CD4-positive, CD25-positive, alpha-beta regulatory T cell (primary cell): ENCODE data around the gene OPCML. TPM values are rescaled to one million over a fixed set of nuclear protein-coding genes. Genes with fewer than 3 reads are reported as not detected.

Experiments
- ATAC-seq, 2 donors: fragments of 150-1000 bp; cut with Tn5 transposase; one replicate each; pipeline ENCODE4 v1.10.0; 2021; ENCODE audit warnings: low read depth in 2 of 2, moderate number of reproducible peaks in 2 of 2, moderate library complexity in 1 of 2
- DNase-seq, 3 donors: peaks; one replicate each; pipeline versions ENCODE4 v3.0.0 to v3.0.0-alpha.2; 2012 to 2022; ENCODE audit warnings: mixed read lengths in 1 of 3
- H3K27ac ChIP-seq: one replicate; pipeline ENCODE4 v1.7.0; 2013; ENCODE audit warnings: mild to moderate bottlenecking, low read length; ENCODE audit not compliant: insufficient read depth, poor library complexity, severe bottlenecking
- H3K27me3 ChIP-seq: one replicate; pipeline ENCODE4 v1.7.0; 2013; ENCODE audit warnings: low read length; ENCODE audit not compliant: control insufficient read depth, insufficient read depth
- H3K36me3 ChIP-seq: one replicate; pipeline ENCODE4 v1.7.0; 2013; ENCODE audit warnings: mild to moderate bottlenecking, low read length, moderate library complexity; ENCODE audit not compliant: control insufficient read depth, insufficient read depth
- H3K4me1 ChIP-seq: 2 replicates; pipeline ENCODE4 v1.7.0; 2013; ENCODE audit warnings: mild to moderate bottlenecking, low read length; ENCODE audit not compliant: insufficient read depth, control insufficient read depth, poor library complexity, severe bottlenecking
- H3K4me3 ChIP-seq: one replicate; pipeline ENCODE4 v1.7.0; 2013; ENCODE audit warnings: low read depth, mild to moderate bottlenecking, low read length, moderate library complexity
- H3K9me3 ChIP-seq, 2 experiments: 1 replicate in 1 of 2; 2 replicates in 1 of 2; pipeline ENCODE4 v1.7.0; 2013; ENCODE audit warnings: low read length in 2 of 2, mild to moderate bottlenecking in 1 of 2, moderate library complexity in 1 of 2; ENCODE audit not compliant: control insufficient read depth in 2 of 2
- H3K27ac Mint-ChIP-seq, 3 donors: one replicate each; pipeline ENCODE4 v1.8.0; 2020 to 2022; ENCODE audit warnings: mild to moderate bottlenecking in 3 of 3, mixed read lengths in 3 of 3, moderate library complexity in 2 of 3
- H3K27me3 Mint-ChIP-seq: one replicate; pipeline ENCODE4 v1.8.0; 2022; ENCODE audit warnings: mild to moderate bottlenecking, mixed read lengths
- H3K36me3 Mint-ChIP-seq: one replicate; pipeline ENCODE4 v1.8.0; 2020; ENCODE audit warnings: mixed read lengths
- H3K4me1 Mint-ChIP-seq, 4 donors: one replicate each; pipeline ENCODE4 v1.8.0; 2020 to 2022; ENCODE audit warnings: mixed read lengths in 4 of 4, mild to moderate bottlenecking in 1 of 4
- H3K4me3 Mint-ChIP-seq, 4 donors: one replicate each; pipeline ENCODE4 v1.8.0; 2020 to 2022; ENCODE audit warnings: mild to moderate bottlenecking in 4 of 4, mixed read lengths in 4 of 4, moderate library complexity in 3 of 4
- H3K9me3 Mint-ChIP-seq, 7 donors: one replicate each; pipeline ENCODE4 v1.8.0; 2020 to 2022; ENCODE audit warnings: mixed read lengths in 7 of 7, mild to moderate bottlenecking in 3 of 7, moderate library complexity in 2 of 7
- polyA plus RNA-seq, 4 donors: library from polyadenylated mRNA; unstranded; fragments of 300-500 nt; fragmentation: Illumina TruSeq; gene quantifications; one replicate each; pipeline ENCODE4 v1.2.3, GENCODE V29; 2021
- total RNA-seq: library from RNA; stranded (reverse); gene quantifications from one replicate; pipeline ENCODE4 v1.2.3, GENCODE V29; 2022

OPCML gene
- total and polyA plus RNA-seq, 5 donors from 2014 or later, result not detected

- Histone ChIP-seq H3K9me3 (no peaks in the 10 kb centered on the region), H3K4me3 (no peak overlapping the region), H3K36me3 (no peaks in the 10 kb centered on the region), H3K4me1 (no peaks in the 10 kb centered on the region), H3K27me3 (no peaks in the 10 kb centered on the region), H3K27ac (no peak overlapping the region)
- DNase-seq (no peak), ATAC-seq (no peak)
- Mint-ChIP-seq H3K27me3 (no peaks in the 10 kb centered on the region), H3K27ac (no peak overlapping the region), H3K4me1 (no peaks in the 10 kb centered on the region), H3K9me3 (peaks cover 2 to 11% (median 6%) of the 10 kb centered on the region in 7 donors), H3K36me3 (no peaks in the 10 kb centered on the region), H3K4me3 (no peak overlapping the region)
Measured at GRCh38 chr11:132496341-132496740, 1036.0 kb downstream of the OPCML start.

GRCh38 chr11:132493801-132494200 is 1038.5 kb downstream of the OPCML start:
- no peaks in the 10 kb centered on the region for H3K36me3 Mint-ChIP-seq

GRCh38 chr11:132490978-132491377 is 1041.3 kb downstream of the OPCML start:
- H3K4me1 Mint-ChIP-seq, result no peaks in the 10 kb centered on the region
- Histone ChIP-seq H3K27ac (no peak overlapping the region), H3K4me1 (no peaks in the 10 kb centered on the region), H3K4me3 (no peak overlapping the region), H3K9me3 (peaks cover 0 to 4% of the 10 kb centered on the region in 2 experiments), H3K27me3 (no peaks in the 10 kb centered on the region), H3K36me3 (no peaks in the 10 kb centered on the region)
- H3K27ac Mint-ChIP-seq, result no peak overlapping the region
- H3K36me3 Mint-ChIP-seq, result no peaks in the 10 kb centered on the region
- DNase-seq (no peak), ATAC-seq (no peak)
- no peak overlapping the region for H3K4me3 Mint-ChIP-seq
- no peaks in the 10 kb centered on the region for H3K27me3 Mint-ChIP-seq
- H3K9me3 Mint-ChIP-seq, result peaks cover 1 to 20% (median 10%) of the 10 kb centered on the region in 7 donors

More at GRCh38 chr11:132493801-132494200, 1038.5 kb downstream of the OPCML start:
- ATAC-seq (no peak), DNase-seq (no peak)
- H3K4me3 Mint-ChIP-seq, result no peak overlapping the region
- Histone ChIP-seq H3K4me3 (no peak overlapping the region), H3K36me3 (no peaks in the 10 kb centered on the region), H3K9me3 (no peaks in the 10 kb centered on the region), H3K27ac (no peak overlapping the region), H3K4me1 (no peaks in the 10 kb centered on the region), H3K27me3 (no peaks in the 10 kb centered on the region)
- H3K9me3 Mint-ChIP-seq, result peaks cover 2 to 19% (median 5%) of the 10 kb centered on the region in 7 donors
- H3K27ac Mint-ChIP-seq, result no peak overlapping the region
- H3K27me3 Mint-ChIP-seq, result no peaks in the 10 kb centered on the region
- H3K4me1 Mint-ChIP-seq, result no peaks in the 10 kb centered on the region

- H3K4me3 ChIP-seq, result no peak overlapping the region
- H3K4me1 ChIP-seq, result no peaks in the 10 kb centered on the region
- H3K36me3 ChIP-seq, result no peaks in the 10 kb centered on the region
- Mint-ChIP-seq H3K36me3 (no peaks in the 10 kb centered on the region), H3K27me3 (no peaks in the 10 kb centered on the region), H3K9me3 (peaks cover 0 to 18% (median 6%) of the 10 kb centered on the region in 7 donors), H3K4me3 (no peak overlapping the region), H3K4me1 (no peaks in the 10 kb centered on the region), H3K27ac (no peak overlapping the region)
- no peak for DNase-seq
- no peak overlapping the region for H3K27ac ChIP-seq
- ATAC-seq, result no peak
- peaks cover 0 to 11% of the 10 kb centered on the region in 2 experiments for H3K9me3 ChIP-seq
- no peaks in the 10 kb centered on the region for H3K27me3 ChIP-seq
Measured at GRCh38 chr11:132486060-132486459, 1046.2 kb downstream of the OPCML start.

- Mint-ChIP-seq H3K36me3 (no peaks in the 10 kb centered on the region), H3K9me3 (peaks cover 0 to 6% (median 2%) of the 10 kb centered on the region in 7 donors), H3K27ac (no peak overlapping the region), H3K4me3 (no peak overlapping the region), H3K27me3 (no peaks in the 10 kb centered on the region), H3K4me1 (no peaks in the 10 kb centered on the region)
- DNase-seq, result no peak
- no peaks in the 10 kb centered on the region for H3K27me3 ChIP-seq
- no peaks in the 10 kb centered on the region for H3K9me3 ChIP-seq
- no peak for ATAC-seq
- no peak overlapping the region for H3K4me3 ChIP-seq
- H3K4me1 ChIP-seq, result no peaks in the 10 kb centered on the region
- no peak overlapping the region for H3K27ac ChIP-seq
- no peaks in the 10 kb centered on the region for H3K36me3 ChIP-seq
Measured at GRCh38 chr11:132475026-132475425, 1057.3 kb downstream of the OPCML start.

GRCh38 chr11:132472411-132473172 is 1059.7 kb downstream of the OPCML start:
- H3K9me3 Mint-ChIP-seq, result peaks cover 0 to 4% (median 2%) of the 10 kb centered on the region in 7 donors
- DNase-seq (no peak), ATAC-seq (no peak)
- H3K9me3 ChIP-seq, result no peaks in the 10 kb centered on the region
- H3K4me3 Mint-ChIP-seq, result no peak overlapping the region
- H3K4me3 ChIP-seq, result no peak overlapping the region
- H3K27ac Mint-ChIP-seq, result no peak overlapping the region
- no peaks in the 10 kb centered on the region for H3K4me1 Mint-ChIP-seq
- H3K27me3 ChIP-seq, result no peaks in the 10 kb centered on the region
- no peaks in the 10 kb centered on the region for H3K4me1 ChIP-seq
- no peaks in the 10 kb centered on the region for H3K36me3 ChIP-seq
- no peak overlapping the region for H3K27ac ChIP-seq
- no peaks in the 10 kb centered on the region for H3K27me3 Mint-ChIP-seq
- H3K36me3 Mint-ChIP-seq, result no peaks in the 10 kb centered on the region

GRCh38 chr11:132471466-132471865 is 1060.8 kb downstream of the OPCML start:
- no peaks in the 10 kb centered on the region for H3K27me3 Mint-ChIP-seq
- peaks cover 0 to 3% (median 0%) of the 10 kb centered on the region in 7 donors for H3K9me3 Mint-ChIP-seq
- H3K27ac ChIP-seq, result no peak overlapping the region
- H3K27me3 ChIP-seq, result no peaks in the 10 kb centered on the region
- no peaks in the 10 kb centered on the region for H3K36me3 ChIP-seq
- ATAC-seq (no peak), DNase-seq (no peak)
- no peaks in the 10 kb centered on the region for H3K4me1 ChIP-seq
- no peak overlapping the region for H3K27ac Mint-ChIP-seq
- H3K4me3 ChIP-seq, result no peak overlapping the region
- no peak overlapping the region for H3K4me3 Mint-ChIP-seq
- H3K4me1 Mint-ChIP-seq, result no peaks in the 10 kb centered on the region
- no peaks in the 10 kb centered on the region for H3K9me3 ChIP-seq
- no peaks in the 10 kb centered on the region for H3K36me3 Mint-ChIP-seq

- Histone ChIP-seq H3K4me3 (no peak overlapping the region), H3K27me3 (no peaks in the 10 kb centered on the region), H3K4me1 (no peaks in the 10 kb centered on the region), H3K27ac (no peak overlapping the region), H3K9me3 (no peaks in the 10 kb centered on the region), H3K36me3 (no peaks in the 10 kb centered on the region)
- Mint-ChIP-seq H3K4me1 (no peaks in the 10 kb centered on the region), H3K36me3 (no peaks in the 10 kb centered on the region), H3K27me3 (no peaks in the 10 kb centered on the region), H3K27ac (no peak overlapping the region), H3K9me3 (peaks cover 0 to 6% (median 3%) of the 10 kb centered on the region in 7 donors), H3K4me3 (no peak overlapping the region)
- no peak for DNase-seq
- no peak for ATAC-seq
Measured at GRCh38 chr11:132466983-132467382, 1065.3 kb downstream of the OPCML start.
